Mesenchymal stem cell (in vitro differentiated cells and primary cell): ENCODE data around the gene CD2AP. TPM values are rescaled to one million over a fixed set of nuclear protein-coding genes. Genes with fewer than 3 reads are reported as not detected.

Experiments
- DNase-seq: peaks from one replicate; pipeline ENCODE4 v3.0.0-alpha.2; 2013
- H2AFZ ChIP-seq: one replicate; pipeline ENCODE4 v1.6.1; 2013; ENCODE audit warnings: low read depth, mild to moderate bottlenecking, control low read depth, inconsistent platforms, low read length, moderate library complexity
- H2AK5ac ChIP-seq: 2 replicates; pipeline ENCODE4 v1.6.1; 2013; ENCODE audit warnings: low read length, moderate library complexity, mild to moderate bottlenecking, inconsistent platforms; ENCODE audit not compliant: severe bottlenecking
- H2BK120ac ChIP-seq: one replicate; pipeline ENCODE4 v1.6.1; 2013; ENCODE audit warnings: low read depth, mild to moderate bottlenecking, inconsistent platforms, low read length, moderate library complexity
- H2BK12ac ChIP-seq, 2 experiments: one replicate each; pipeline ENCODE4 v1.6.1; 2013; ENCODE audit warnings: inconsistent platforms in 2 of 2, low read length in 2 of 2, mild to moderate bottlenecking in 2 of 2, moderate library complexity in 2 of 2, control low read depth in 1 of 2
- H2BK15ac ChIP-seq: one replicate; pipeline ENCODE4 v1.6.1; 2013; ENCODE audit warnings: mild to moderate bottlenecking, low read depth, inconsistent platforms; ENCODE audit not compliant: poor library complexity, severe bottlenecking
- H2BK5ac ChIP-seq: 2 replicates; pipeline ENCODE4 v1.6.1; 2013; ENCODE audit warnings: low read depth, mild to moderate bottlenecking, low read length, control low read depth, inconsistent platforms; ENCODE audit not compliant: poor library complexity, severe bottlenecking
- H3K14ac ChIP-seq, 2 experiments: one replicate each; pipeline ENCODE4 v1.6.1; 2013; ENCODE audit warnings: inconsistent platforms in 2 of 2, low read length in 2 of 2, control low read depth in 1 of 2, mild to moderate bottlenecking in 1 of 2, moderate library complexity in 1 of 2
- H3K18ac ChIP-seq, 2 experiments: one replicate each; pipeline ENCODE4 v1.6.1; 2013; ENCODE audit warnings: inconsistent platforms in 2 of 2, low read length in 2 of 2, control low read depth in 1 of 2, low read depth in 1 of 2, mild to moderate bottlenecking in 1 of 2
- H3K23ac ChIP-seq, 2 experiments: one replicate each; pipeline ENCODE4 v1.6.1; 2013; ENCODE audit warnings: inconsistent platforms in 2 of 2, low read length in 2 of 2, mild to moderate bottlenecking in 2 of 2, moderate library complexity in 2 of 2, control low read depth in 1 of 2
- H3K27ac ChIP-seq: 2 replicates; pipeline ENCODE4 v1.5.1; 2013; ENCODE audit warnings: mild to moderate bottlenecking, moderate library complexity, low read length, control low read depth, inconsistent platforms; ENCODE audit not compliant: poor library complexity, severe bottlenecking
- H3K27me3 ChIP-seq, 2 experiments: 2 replicates each; pipeline versions ENCODE4 v1.6.1 to v1.7.0; 2013; ENCODE audit warnings: low read length in 2 of 2, mild to moderate bottlenecking in 2 of 2, moderate library complexity in 2 of 2, control low read depth in 1 of 2, inconsistent platforms in 1 of 2; ENCODE audit not compliant: control insufficient read depth in 1 of 2, insufficient read depth in 1 of 2
- H3K36me3 ChIP-seq, 2 experiments: 2 replicates each; pipeline versions ENCODE4 v1.6.1 to v1.7.0; 2013; ENCODE audit warnings: low read length in 2 of 2, control low read depth in 1 of 2, inconsistent platforms in 1 of 2, low read depth in 1 of 2, mild to moderate bottlenecking in 1 of 2; ENCODE audit not compliant: insufficient read depth in 2 of 2, control insufficient read depth in 1 of 2
- H3K4ac ChIP-seq, 2 experiments: one replicate each; pipeline ENCODE4 v1.6.1; 2013; ENCODE audit warnings: inconsistent platforms in 2 of 2, low read length in 2 of 2, mild to moderate bottlenecking in 2 of 2, moderate library complexity in 2 of 2, control low read depth in 1 of 2, low read depth in 1 of 2
- H3K4me1 ChIP-seq: 2 replicates; pipeline ENCODE4 v1.6.1; 2013; ENCODE audit warnings: low read depth, low read length, control low read depth; ENCODE audit not compliant: control insufficient read depth, insufficient read depth
- H3K4me2 ChIP-seq: 2 replicates; pipeline ENCODE4 v1.6.1; 2013; ENCODE audit warnings: low read length, mild to moderate bottlenecking, inconsistent platforms; ENCODE audit not compliant: poor library complexity, severe bottlenecking
- H3K4me3 ChIP-seq, 2 experiments: 2 replicates each; pipeline versions ENCODE4 v1.5.1 to v1.7.0; 2013; ENCODE audit warnings: low read length in 2 of 2, mild to moderate bottlenecking in 2 of 2, control low read depth in 1 of 2, low read depth in 1 of 2; ENCODE audit not compliant: insufficient read depth in 1 of 2
- H3K79me1 ChIP-seq: replicated peaks from 2 replicates; pipeline ENCODE4 v1.6.1; 2013; ENCODE audit warnings: mild to moderate bottlenecking, control low read depth, low read length, inconsistent platforms; ENCODE audit not compliant: poor library complexity, severe bottlenecking
- H3K9ac ChIP-seq: 2 replicates; pipeline ENCODE4 v1.7.0; 2013; ENCODE audit warnings: mild to moderate bottlenecking, low read length, moderate library complexity
- H3K9me3 ChIP-seq: 2 replicates; pipeline ENCODE4 v1.7.0; 2013; ENCODE audit warnings: mild to moderate bottlenecking, low read length; ENCODE audit not compliant: control insufficient read depth
- H4K8ac ChIP-seq: one replicate; pipeline ENCODE4 v1.6.1; 2013; ENCODE audit warnings: inconsistent platforms, mild to moderate bottlenecking, low read length, moderate library complexity
- H4K91ac ChIP-seq: one replicate; pipeline ENCODE4 v1.6.1; 2013; ENCODE audit warnings: mild to moderate bottlenecking, low read length, inconsistent platforms
- WGBS: methylation state at CpG from one replicate; pipeline ENCODE4 v1.1.7; 2013; ENCODE audit warnings: mixed read lengths; 5-methylcytosine and 5-hydroxymethylcytosine counted together
- polyA plus RNA-seq, 2 experiments: library from polyadenylated mRNA; stranded (reverse); fragments of 200-250 nt; gene quantifications; one replicate each; pipeline ENCODE4 v1.2.3, GENCODE V29; 2013

Gene CD2AP, protein sequence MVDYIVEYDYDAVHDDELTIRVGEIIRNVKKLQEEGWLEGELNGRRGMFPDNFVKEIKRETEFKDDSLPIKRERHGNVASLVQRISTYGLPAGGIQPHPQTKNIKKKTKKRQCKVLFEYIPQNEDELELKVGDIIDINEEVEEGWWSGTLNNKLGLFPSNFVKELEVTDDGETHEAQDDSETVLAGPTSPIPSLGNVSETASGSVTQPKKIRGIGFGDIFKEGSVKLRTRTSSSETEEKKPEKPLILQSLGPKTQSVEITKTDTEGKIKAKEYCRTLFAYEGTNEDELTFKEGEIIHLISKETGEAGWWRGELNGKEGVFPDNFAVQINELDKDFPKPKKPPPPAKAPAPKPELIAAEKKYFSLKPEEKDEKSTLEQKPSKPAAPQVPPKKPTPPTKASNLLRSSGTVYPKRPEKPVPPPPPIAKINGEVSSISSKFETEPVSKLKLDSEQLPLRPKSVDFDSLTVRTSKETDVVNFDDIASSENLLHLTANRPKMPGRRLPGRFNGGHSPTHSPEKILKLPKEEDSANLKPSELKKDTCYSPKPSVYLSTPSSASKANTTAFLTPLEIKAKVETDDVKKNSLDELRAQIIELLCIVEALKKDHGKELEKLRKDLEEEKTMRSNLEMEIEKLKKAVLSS
- polyA plus RNA-seq (2013, experiment 1 of 2) = 26.3 TPM
- polyA plus RNA-seq (2013, experiment 2 of 2) = 27.6 TPM

DNA sequence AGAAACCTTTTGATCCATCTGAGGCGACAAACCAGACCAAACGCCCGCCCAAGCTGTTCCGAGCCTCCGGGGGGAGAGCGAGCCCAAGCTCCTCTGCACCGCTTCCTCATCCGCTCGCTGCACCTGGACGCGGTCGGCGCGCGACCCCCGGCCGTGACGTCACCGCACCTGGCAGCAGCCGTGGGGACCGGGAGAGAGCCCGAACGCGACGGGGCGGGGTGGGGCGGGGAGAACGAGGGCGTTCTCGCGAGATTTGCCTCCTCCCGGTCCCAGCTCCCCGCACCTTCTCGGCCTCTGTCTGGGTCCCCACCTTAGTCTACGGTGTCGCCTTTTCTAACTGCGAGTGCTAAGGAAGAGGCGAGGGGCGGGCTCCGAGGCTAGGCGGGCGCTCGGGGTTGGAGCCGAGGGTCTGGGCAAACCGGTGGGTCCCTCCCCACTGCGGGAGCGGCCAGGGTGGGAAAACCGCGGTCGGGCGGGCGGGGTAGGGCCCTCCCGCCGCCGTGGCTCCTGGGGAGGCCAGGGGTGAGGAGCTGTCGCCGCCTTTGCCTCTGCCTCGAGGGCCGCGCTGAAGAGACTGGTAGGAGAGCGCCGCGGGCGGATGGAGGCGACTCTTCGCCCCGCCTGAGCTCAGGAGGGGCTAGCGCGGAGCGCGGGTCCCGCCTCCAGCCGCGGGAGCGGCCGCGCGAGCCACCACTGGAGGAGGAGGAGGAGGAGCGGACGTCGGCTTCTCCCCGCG, at the start of gene CD2AP:
Gene CD2AP, plus strand, starts transcription at position 293 of the 736 bp plus-strand sequence. CDS start 456 bp downstream, outside the sequence.
- peak within 1 kb of the TSS in 1 of 2 experiments; percentile 97 for H3K14ac ChIP-seq
- H3K9ac ChIP-seq = peak within 1 kb of the TSS; percentile 96
- peak within 1 kb of the TSS; percentile 93 for H2BK5ac ChIP-seq
- DNase-seq = peak; percentile 88
- H3K4ac ChIP-seq = peak within 1 kb of the TSS; percentile 66 to 99
- peak within 1 kb of the TSS in 1 of 2 experiments; percentile 90 for H2BK12ac ChIP-seq
- peak within 1 kb of the TSS; percentile 43 for H4K91ac ChIP-seq
- peak within 1 kb of the TSS; percentile 80 for H2BK120ac ChIP-seq
- H3K4me3 ChIP-seq = peak within 1 kb of the TSS; percentile 88 to 93
- peak within 1 kb of the TSS; percentile 84 for H2BK15ac ChIP-seq
- H3K36me3 ChIP-seq = no peaks in the 10 kb centered on the region
- under 1% methylated on average over 73 of the region's 83 CpGs for WGBS
- peaks cover 7% of the 10 kb centered on the region for H3K4me1 ChIP-seq
- H3K27me3 ChIP-seq = no peaks in the 10 kb centered on the region
- H2AFZ ChIP-seq = peak within 1 kb of the TSS; percentile 77
- peak within 1 kb of the TSS; percentile 26 for H2AK5ac ChIP-seq
- H3K4me2 ChIP-seq = peak within 1 kb of the TSS; percentile 61
- H4K8ac ChIP-seq = peak within 1 kb of the TSS; percentile 83
- no peaks in the 10 kb centered on the region for H3K9me3 ChIP-seq
- H3K18ac ChIP-seq = peak within 1 kb of the TSS; percentile 82 to 98
- H3K23ac ChIP-seq = peak within 1 kb of the TSS in 1 of 2 experiments; percentile 97
- peak within 1 kb of the TSS; percentile 92 for H3K27ac ChIP-seq
- H3K79me1 ChIP-seq = peaks cover 2% of the 10 kb centered on the region

DNA sequence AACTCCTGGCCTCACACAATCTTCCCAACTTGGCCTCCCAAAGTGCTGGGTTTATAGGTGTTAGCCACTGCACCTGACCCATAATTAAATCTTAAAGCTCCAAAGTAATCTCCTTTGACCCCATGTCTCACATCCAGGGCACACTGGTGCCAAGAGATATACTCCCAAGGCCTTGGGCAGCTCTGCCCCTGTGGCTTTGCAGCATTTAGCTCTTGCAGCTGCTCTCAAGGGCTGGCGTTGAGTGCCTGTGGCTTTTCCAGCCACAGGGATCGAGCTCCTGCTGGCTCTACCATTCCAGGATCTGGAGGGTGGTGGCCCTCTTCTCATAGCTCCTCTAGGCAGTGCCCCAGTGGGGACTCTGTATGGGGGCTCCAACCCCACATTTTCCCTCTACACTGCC, 49.3 kb upstream of the CD2AP start:
- 45% methylated on average over 2 of the region's 2 CpGs for WGBS
- peaks cover 0 to 6% of the 10 kb centered on the region in 2 experiments for H3K27me3 ChIP-seq
- H3K23ac ChIP-seq = no peak overlapping the region
- no peak overlapping the region for H3K4ac ChIP-seq
- no peak overlapping the region for H3K14ac ChIP-seq
- H2BK5ac ChIP-seq = no peak overlapping the region
- no peak overlapping the region for H4K8ac ChIP-seq
- no peak overlapping the region for H3K9ac ChIP-seq
- peaks cover 8% of the 10 kb centered on the region for H3K9me3 ChIP-seq
- H3K4me2 ChIP-seq = no peak overlapping the region
- H4K91ac ChIP-seq = no peak overlapping the region
- H3K27ac ChIP-seq = no peak overlapping the region
- H3K4me1 ChIP-seq = no peaks in the 10 kb centered on the region
- H2AK5ac ChIP-seq = no peak overlapping the region
- no peak overlapping the region for H2BK12ac ChIP-seq
- H3K18ac ChIP-seq = no peak overlapping the region
- H3K4me3 ChIP-seq = no peak overlapping the region
- DNase-seq = no peak
- no peaks in the 10 kb centered on the region for H3K36me3 ChIP-seq
- no peak overlapping the region for H2BK120ac ChIP-seq
- no peaks in the 10 kb centered on the region for H3K79me1 ChIP-seq
- no peak overlapping the region for H2AFZ ChIP-seq
- H2BK15ac ChIP-seq = no peak overlapping the region

DNA sequence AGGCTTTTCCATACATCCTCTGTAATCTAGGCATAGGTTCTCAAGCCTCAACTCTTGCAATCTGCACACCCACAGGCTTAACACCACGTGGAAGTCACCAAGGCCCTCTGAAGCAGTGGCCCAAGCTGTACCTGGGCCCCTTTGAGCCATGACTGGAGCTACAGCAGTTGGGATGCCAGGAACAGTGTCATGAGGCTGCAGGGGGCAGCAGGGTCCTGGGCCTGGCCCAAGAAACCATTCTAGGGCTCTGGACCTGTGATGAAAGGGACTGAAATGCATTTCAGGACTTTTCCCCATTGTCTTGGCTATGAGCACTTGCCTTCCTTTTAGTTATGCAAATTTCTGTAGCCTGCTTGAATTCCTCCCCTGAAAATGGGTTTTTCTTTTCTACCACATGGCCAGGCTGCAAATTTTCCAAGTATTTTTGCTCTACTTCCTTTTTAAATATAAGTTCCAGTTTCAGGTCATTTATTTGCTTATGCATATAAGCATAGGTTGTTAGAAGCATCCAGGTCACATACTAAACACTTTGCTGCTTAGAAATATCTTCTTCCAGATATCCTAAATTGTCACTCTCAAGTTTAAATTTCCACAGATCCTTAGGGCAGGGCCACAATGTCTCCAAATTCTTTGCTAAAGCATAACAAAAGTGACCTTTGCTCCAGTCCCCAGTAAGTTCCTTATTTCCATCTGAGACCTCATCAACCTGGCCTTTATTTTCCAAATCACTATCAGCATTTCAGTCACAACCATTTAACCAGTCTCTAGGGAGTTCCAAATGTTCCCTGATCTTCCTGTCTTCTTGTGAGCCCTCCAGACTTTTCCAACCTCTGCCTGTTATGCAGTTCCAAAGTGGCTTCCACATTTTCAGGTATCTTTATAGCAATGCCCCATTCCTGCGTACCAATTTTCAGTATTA, 48.6 kb upstream of the CD2AP start:
- no peaks in the 10 kb centered on the region for H3K36me3 ChIP-seq
- no peak overlapping the region for H2BK5ac ChIP-seq

More for the DNA sequence above, 48.6 kb upstream of the CD2AP start:
- WGBS = 50% methylated on average over 2 of the region's 2 CpGs
- no peak overlapping the region for H2AFZ ChIP-seq
- no peak overlapping the region for H2BK12ac ChIP-seq
- no peak overlapping the region for H4K91ac ChIP-seq
- no peak overlapping the region for H3K27ac ChIP-seq
- no peak overlapping the region for H3K4me2 ChIP-seq
- H4K8ac ChIP-seq = no peak overlapping the region
- no peaks in the 10 kb centered on the region for H3K79me1 ChIP-seq
- H2AK5ac ChIP-seq = no peak overlapping the region
- no peak for DNase-seq
- no peak overlapping the region for H2BK120ac ChIP-seq
- H3K27me3 ChIP-seq = peaks cover 0 to 6% of the 10 kb centered on the region in 2 experiments
- H3K4me1 ChIP-seq = no peaks in the 10 kb centered on the region
- H3K4me3 ChIP-seq = no peak overlapping the region
- H3K4ac ChIP-seq = no peak overlapping the region
- peaks cover 8% of the 10 kb centered on the region for H3K9me3 ChIP-seq
- H2BK15ac ChIP-seq = no peak overlapping the region
- H3K14ac ChIP-seq = no peak overlapping the region
- H3K18ac ChIP-seq = no peak overlapping the region
- H3K23ac ChIP-seq = no peak overlapping the region
- H3K9ac ChIP-seq = no peak overlapping the region
